ENCODE results near the gene TMEM52. TPM values are rescaled to one million over a fixed set of nuclear protein-coding genes. Genes with fewer than 3 reads are reported as not detected.
A peak's percentile ranks its signal among the peaks of the same experiment; 100 is the strongest.

Gene TMEM52
- total and polyA plus RNA-seq, 4 donors = 2.6 to 13.1 (median 3.0) TPM

GRCh38 chr1:1872329-1872994, 46.6 kb downstream of the TMEM52 start (continued):
- TF ChIP-seq MAX (IDR thresholded peaks at IDR 0.05) (no peak), YY1 (IDR thresholded peaks at IDR 0.05) (no peak), RAD21 (IDR thresholded peaks at IDR 0.05) (no peak), GABPA (IDR thresholded peaks at IDR 0.05 in 1 of 2, conservative IDR thresholded peaks at IDR 0.05 in 1 of 2) (no peak), RXRA (IDR thresholded peaks at IDR 0.05) (no peak)

GRCh38 chr1:1869469-1869868, 49.6 kb downstream of the TMEM52 start:
- peaks cover 6 to 27% (median 18%) of the 10 kb centered on the region in 4 donors for H3K4me1 ChIP-seq (ENCODE audit: control insufficient read depth in 4 of 4, insufficient read depth in 4 of 4, low read length in 3 of 4)
- WGBS = 37% methylated on average over 4 of the region's 4 CpGs

More at GRCh38 chr1:1869469-1869868, 49.6 kb downstream of the TMEM52 start:
- no peak overlapping the region for H3K9ac ChIP-seq (ENCODE audit: low read depth in 1 of 2, low read length in 2 of 2)
- H3K27me3 ChIP-seq (ENCODE audit: control insufficient read depth in 4 of 4, insufficient read depth in 4 of 4, low read length in 3 of 4) = no peaks in the 10 kb centered on the region
- DNase-seq (ENCODE audit: low spot score) = no peak
- H3K27ac ChIP-seq (ENCODE audit: low read depth in 1 of 2, low read length in 2 of 2) = no peak overlapping the region
- TF ChIP-seq HNF4A (conservative IDR thresholded peaks at IDR 0.05) = peak in 1 of 2 donors; percentile 17
- no peak for TF ChIP-seq TAF1 (conservative IDR thresholded peaks at IDR 0.05)
- no peak overlapping the region for H3K4me3 ChIP-seq (ENCODE audit: low read depth in 1 of 3, low read length in 3 of 3)
- H3K36me3 ChIP-seq (ENCODE audit: control insufficient read depth in 4 of 4, insufficient read depth in 3 of 4, low read depth in 1 of 4, low read length in 3 of 4) = peaks cover 0 to 5% (median 0%) of the 10 kb centered on the region in 4 donors
- no peaks in the 10 kb centered on the region for H3K9me3 ChIP-seq (ENCODE audit: control insufficient read depth in 4 of 4, low read length in 3 of 4)

Other genes with a start within 250 kb of the TMEM52 start
- gene SLC35E2B, start 226.5 kb downstream of the TMEM52 start, total RNA-seq = 10 to 100 TPM; 13.4 to 19.3 TPM
- gene SLC35E2B, start 226.5 kb downstream of the TMEM52 start, polyA plus RNA-seq = 10 to 100 TPM; 11.1 to 11.7 TPM
- 10 to 100 TPM; 13.8 to 17.0 TPM for gene CDK11A, start 194.9 kb downstream of the TMEM52 start, total RNA-seq
- gene CDK11A, start 194.9 kb downstream of the TMEM52 start, polyA plus RNA-seq = 10 to 100 TPM; 13.7 to 14.1 TPM
- 100 to 1,000 TPM in 1 of 2 donors, 10 to 100 TPM in 1; 39.2 to 105 TPM for gene NADK, start 140.8 kb downstream of the TMEM52 start, total RNA-seq
- gene NADK, start 140.8 kb downstream of the TMEM52 start, polyA plus RNA-seq = 10 to 100 TPM; 77.9 to 89.4 TPM
- 10 to 100 TPM; 51.5 to 54.0 TPM for gene GNB1, start 28.2 kb downstream of the TMEM52 start, total RNA-seq
- gene GNB1, start 28.2 kb downstream of the TMEM52 start, polyA plus RNA-seq = 10 to 100 TPM; 22.3 to 68.5 TPM
- gene CALML6, start 4.0 kb downstream of the TMEM52 start, total RNA-seq = under 1 TPM; 0.47 to 0.67 TPM
- gene CALML6, start 4.0 kb downstream of the TMEM52 start, polyA plus RNA-seq = under 1 TPM in 1 of 2 donors, not detected in 1; 0.15 TPM
- gene CFAP74, start 84.5 kb upstream of the TMEM52 start, total RNA-seq = under 1 TPM in 1 of 2 donors, not detected in 1; under 0.01 TPM
- under 1 TPM in 1 of 2 donors, not detected in 1; 0.31 TPM for gene CFAP74, start 84.5 kb upstream of the TMEM52 start, polyA plus RNA-seq
- not detected for gene GABRD, start 100.1 kb upstream of the TMEM52 start, total RNA-seq
- under 1 TPM in 1 of 2 donors, not detected in 1; 0.29 TPM for gene GABRD, start 100.1 kb upstream of the TMEM52 start, polyA plus RNA-seq
- gene PRKCZ, start 131.1 kb upstream of the TMEM52 start, total RNA-seq = 1 to 10 TPM; 7.6 to 9.3 TPM
- gene PRKCZ, start 131.1 kb upstream of the TMEM52 start, polyA plus RNA-seq = 1 to 10 TPM; 4.8 to 9.9 TPM